Measurements from ENCODE around the gene MRPL2. TPM values are rescaled to one million over a fixed set of nuclear protein-coding genes. Genes with fewer than 3 reads are reported as not detected.
"Not testable (repeated sequence)": the region's sequence is repeated elsewhere in the genome, so short reads cannot be mapped to it uniquely, and the experiment has no call there.

MRPL2 gene
- total RNA-seq, 1 donor from 2014 or later, result 50.2 TPM

DNA sequence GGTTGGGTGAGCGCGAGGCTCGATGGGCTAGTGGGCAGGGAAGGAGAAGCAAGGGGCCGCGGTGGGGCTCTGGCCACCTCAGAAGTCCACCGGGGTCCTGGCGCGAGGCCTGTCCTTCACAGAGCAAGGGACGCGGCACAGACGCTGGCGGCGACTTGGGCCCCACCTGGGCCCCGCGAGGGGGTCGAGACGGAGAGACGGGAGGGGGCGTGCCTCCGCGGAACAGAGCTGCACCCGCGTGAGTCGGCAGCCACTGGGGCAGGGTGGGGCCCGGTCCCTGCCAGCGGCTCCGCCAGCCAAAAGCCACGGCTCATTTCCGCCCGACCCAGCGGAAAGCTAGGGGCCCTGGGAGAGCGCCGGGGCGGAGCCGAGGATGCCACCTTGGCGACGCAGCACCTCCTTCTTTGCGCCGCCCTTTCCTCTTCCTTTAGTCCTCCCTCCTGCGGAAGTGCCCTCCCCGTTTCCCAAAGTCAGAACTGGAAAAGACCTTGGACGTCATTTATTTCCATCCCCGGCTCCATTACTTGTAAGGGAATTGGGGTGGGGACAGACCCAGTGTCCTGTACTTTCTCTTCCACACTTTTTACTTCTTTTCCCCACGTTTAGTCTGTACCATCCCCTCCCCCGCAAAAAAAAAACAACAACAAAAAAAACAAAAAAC lies 5.6 kb downstream of the MRPL2 start, which contains the start of gene CUL7:
TSS of gene CUL7 (minus strand) at position 307 of the 661 bp plus-strand sequence. CDS start 1,063 bp downstream, outside the sequence.
- intact Hi-C loops (cut with micrococcal nuclease), result loop anchor here (1.0 to 10.0 kb wide), 5 partner anchors 39 to 489 kb away; partner anchors contain the start of genes CNPY3, KLHDC3, LRRC73 and POLR1C

DNA sequence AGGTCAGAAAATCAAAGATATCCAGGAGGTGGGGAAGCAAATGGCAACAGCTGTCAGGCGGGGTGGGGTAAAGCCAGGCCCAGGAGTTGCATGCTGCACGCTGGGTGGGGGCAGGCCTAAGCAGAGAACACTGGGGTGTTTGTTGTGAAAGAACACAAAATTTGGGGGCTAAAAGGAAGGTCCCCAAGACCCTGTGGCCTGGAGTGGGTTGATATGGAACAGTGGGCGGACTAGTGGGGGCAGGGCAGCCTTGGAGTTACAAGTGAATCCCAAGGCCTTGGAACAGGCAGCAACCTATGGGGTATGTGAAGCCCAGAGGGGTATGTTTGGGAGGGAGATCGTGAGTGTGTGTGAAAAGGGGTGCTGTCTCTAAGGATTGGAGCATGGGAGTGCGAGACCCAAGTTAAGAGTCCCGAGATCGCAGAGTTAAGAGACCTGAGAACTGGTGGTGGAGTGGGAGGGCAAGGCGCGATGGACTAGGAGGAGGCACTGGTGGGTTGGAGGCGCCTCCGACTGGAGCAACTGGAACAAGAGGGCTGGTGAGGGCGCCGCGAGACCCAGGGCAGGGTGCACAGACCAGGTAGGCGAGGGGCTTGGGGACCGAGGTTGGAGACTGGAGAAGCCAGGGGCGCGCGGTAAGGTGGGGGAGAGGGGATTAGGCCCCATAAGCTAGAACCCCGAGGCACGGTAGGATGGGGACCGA lies 6.2 kb downstream of the MRPL2 start:
- intact Hi-C loops (cut with micrococcal nuclease), result loop anchor here (1.0 to 10.0 kb wide), 5 partner anchors 39 to 488 kb away; partner anchors contain the start of genes CNPY3, KLHDC3, LRRC73 and POLR1C

DNA sequence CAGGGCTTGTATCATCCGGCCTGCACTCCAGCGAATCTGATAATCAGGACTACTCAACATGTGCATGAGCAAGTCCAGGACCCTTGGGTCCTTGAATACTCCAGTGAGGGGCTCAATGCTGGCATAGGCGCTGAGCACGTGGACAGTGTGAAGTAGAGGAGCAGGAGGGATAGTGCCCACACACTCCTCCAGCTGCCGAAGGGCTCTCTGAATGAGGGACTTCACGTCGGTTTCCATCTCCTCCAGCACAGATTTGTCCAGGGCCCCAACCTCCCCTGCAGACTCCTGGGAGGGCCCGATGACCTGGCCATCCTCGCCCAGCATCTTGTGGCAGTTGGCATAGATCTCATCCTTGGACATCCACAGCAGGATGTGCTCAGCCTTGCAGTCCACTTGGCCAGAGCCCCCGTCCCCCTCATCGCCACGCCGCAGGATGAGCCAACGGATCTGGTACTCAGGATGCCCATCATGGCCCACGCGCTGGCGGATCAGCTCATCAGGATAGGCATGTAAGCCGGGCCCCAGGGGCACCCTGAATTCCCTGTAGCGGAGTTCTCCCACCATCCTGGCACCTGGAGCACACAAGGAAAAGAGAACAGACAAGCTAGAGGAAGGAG lies 6.9 kb downstream of the MRPL2 start:
- intact Hi-C loops (cut with micrococcal nuclease), result loop anchor here (2.0 to 10.0 kb wide), 3 partner anchors 68 to 488 kb away; partner anchors contain the start of genes LRRC73, POLR1C, PPP2R5D and UBR2

DNA sequence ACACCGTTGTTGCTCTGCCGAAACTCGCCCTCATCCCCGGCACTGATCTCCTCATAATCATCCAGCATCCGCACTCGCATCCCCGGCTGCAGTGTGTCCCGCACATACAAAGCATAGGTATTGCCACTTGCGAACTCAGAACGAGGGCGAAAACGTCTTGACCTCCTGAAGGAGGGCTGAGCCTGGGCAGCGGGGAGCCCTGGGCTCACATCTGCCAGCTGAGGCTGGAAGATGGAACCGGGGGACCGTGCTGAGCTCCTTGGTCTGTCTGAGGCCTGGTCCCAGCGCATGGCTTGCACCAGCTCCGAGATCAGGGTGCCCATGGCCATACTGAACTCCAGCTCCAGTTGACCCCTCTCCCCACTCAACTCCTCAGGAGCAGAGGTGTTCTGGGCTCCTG lies 8.3 kb downstream of the MRPL2 start:
- intact Hi-C loops (cut with micrococcal nuclease), result loop anchor here (10.0 kb wide), 2 partner anchors 464 to 486 kb away; partner anchors contain the start of genes LRRC73, POLR1C, UBR2 and YIPF3

GRCh38 chr6:43047998-43048397 lies 11.2 kb downstream of the MRPL2 start:
- intact Hi-C loops (cut with micrococcal nuclease), result no loop called here

DNA sequence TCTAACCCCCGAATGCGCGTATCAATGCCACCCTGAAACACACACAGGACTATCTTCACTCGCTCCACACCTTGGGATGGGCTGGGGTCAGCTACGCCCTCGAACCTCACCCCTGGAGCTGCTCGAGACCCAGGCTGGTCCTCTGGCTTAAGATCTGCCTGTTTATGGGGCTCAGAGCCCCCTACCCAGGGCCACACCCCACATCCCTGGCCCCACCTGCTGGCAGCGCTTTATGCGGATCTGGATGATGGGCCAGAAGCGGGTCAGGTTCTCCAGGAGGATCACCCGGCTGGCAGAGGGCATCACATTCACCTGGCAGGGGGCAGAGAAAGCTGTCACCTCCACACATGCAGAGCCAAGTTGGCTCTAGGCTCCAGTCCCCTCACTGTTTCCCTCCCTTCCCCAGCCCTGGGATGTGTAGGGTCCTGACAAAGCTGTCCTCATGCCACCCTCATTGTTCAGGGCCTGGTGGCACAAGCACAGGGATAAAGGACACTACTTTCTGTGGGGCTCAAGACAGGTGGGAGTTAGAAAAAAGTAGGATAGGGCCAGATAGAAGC lies 13.8 kb downstream of the MRPL2 start:
- intact Hi-C loops (cut with micrococcal nuclease), result no loop called here

GRCh38 chr6:43043310-43043709 lies 15.9 kb downstream of the MRPL2 start:
- intact Hi-C loops (cut with micrococcal nuclease), result no loop called here

DNA sequence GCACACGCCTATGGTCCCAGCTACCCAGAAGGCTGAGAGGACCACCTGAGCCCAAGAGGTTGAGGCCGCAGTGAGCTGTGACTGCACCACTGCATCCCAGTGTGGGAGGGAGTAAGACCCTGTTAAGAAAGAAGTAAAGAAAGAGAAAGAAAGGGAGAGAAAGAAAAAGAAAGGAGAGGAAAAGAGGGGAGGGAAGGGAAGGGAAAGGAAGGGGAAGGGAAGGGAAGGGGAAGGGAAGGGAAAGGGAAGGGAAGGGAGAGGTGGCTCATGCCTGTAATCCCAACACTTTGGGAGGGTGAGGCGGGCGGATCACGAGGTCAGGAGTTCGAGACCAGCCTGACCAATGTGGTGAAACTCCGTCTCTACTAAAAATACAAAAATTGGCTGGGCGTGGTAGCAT lies 17.8 kb downstream of the MRPL2 start:
- intact Hi-C loops (cut with micrococcal nuclease), result not testable (repeated sequence)

DNA sequence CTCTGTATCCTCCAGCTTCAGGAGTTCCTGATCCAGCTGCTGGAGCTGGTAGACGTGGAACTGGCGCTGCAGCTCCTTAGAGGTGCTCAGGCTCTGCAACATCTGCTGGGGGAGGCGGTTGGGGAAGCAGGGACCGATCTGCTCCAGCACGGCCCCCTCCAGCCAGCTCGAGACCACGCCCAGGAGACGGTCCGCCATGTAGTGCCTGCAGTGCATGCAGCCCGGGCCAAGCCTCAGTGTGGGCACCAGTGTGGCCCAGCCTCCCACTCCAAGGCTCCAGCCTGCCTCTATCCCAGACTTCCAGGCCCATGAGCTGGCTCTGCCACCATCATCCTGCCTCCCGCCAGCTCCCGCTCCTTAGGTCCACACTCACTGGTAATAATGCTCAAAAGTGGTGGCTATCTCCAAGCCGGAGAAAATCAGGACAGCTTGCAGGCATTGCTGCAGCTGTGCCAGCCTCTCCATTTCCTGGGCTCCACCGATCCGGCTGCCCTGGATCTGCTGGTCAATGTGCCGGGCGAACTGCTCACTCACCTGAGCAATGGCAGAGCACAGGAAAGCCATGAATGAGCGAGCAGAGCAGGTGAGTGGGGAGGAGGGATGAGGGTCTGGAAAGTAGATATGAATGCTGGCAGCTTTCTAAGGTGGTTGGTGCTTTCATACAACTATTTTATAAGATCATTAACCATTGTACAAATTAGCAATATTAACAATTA lies 18.5 kb downstream of the MRPL2 start:
- intact Hi-C loops (cut with micrococcal nuclease), result no loop called here

DNA sequence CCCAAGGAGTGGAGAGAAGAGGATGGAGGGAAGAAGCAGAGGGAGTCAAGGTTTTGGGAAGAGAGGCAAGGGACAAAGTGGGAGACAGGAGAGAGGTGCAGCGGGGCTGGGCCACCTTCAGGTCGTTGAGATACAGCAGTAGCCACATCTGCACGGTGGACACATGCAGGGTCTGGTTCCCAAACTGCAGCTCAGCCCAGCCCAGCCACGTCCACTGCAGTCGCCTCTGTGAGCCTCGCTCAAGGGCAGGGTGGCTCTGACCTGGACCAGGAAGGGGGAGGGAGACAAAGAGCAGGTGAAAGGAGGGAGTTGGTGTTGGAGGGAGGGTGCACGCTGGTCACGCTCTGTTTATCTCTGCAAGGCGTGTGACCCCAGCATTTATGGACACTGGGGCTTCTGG lies 20.5 kb downstream of the MRPL2 start:
- intact Hi-C loops (cut with micrococcal nuclease), result no loop called here

GRCh38 chr6:43037706-43038105 lies 21.5 kb downstream of the MRPL2 start:
- intact Hi-C loops (cut with micrococcal nuclease), result no loop called here

DNA sequence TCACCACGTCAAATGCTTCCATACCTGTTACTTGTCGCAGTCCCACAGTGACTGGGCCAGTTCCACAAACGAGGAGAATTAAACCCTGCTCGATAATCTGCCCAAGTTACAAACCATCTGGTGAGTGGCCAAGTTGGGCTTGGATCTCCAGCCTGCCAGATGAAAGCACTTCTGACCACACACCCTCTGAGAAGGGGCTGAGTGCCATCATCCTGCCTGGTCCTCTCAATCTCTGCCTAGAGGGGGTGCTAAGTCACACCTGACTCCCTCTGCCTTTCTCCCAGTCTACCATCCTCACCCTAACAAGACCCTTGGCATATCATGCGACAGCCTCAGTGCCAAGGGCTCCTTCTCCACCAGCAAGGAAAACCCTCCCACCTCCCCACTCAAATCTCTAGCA lies 22.0 kb downstream of the MRPL2 start:
- intact Hi-C loops (cut with micrococcal nuclease), result no loop called here

DNA sequence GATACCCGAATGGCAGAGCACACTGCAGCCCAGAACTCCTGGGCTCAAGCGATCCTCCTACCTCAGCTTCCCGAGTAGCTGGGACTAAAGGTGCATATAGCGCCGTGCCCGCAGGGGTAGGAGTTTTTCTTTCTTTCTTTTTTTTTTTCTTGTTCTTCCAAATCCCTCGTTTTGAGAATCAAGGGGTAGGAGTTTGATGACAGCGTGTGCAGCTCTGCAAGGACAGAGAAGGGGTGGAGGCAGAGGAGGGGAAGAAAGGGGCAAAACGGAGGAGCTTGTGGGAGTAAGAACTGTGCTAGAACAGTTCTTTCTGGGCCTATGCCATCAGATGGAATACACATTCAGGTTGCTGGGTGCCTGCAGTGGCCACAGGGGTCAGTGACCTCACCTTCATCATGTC lies 22.5 kb downstream of the MRPL2 start:
- intact Hi-C loops (cut with micrococcal nuclease), result no loop called here

GRCh38 chr6:43035495-43036194 lies 23.6 kb downstream of the MRPL2 start:
- intact Hi-C loops (cut with micrococcal nuclease), result no loop called here

GRCh38 chr6:43034190-43034525 lies 25.1 kb downstream of the MRPL2 start:
- intact Hi-C loops (cut with micrococcal nuclease), result no loop called here

DNA sequence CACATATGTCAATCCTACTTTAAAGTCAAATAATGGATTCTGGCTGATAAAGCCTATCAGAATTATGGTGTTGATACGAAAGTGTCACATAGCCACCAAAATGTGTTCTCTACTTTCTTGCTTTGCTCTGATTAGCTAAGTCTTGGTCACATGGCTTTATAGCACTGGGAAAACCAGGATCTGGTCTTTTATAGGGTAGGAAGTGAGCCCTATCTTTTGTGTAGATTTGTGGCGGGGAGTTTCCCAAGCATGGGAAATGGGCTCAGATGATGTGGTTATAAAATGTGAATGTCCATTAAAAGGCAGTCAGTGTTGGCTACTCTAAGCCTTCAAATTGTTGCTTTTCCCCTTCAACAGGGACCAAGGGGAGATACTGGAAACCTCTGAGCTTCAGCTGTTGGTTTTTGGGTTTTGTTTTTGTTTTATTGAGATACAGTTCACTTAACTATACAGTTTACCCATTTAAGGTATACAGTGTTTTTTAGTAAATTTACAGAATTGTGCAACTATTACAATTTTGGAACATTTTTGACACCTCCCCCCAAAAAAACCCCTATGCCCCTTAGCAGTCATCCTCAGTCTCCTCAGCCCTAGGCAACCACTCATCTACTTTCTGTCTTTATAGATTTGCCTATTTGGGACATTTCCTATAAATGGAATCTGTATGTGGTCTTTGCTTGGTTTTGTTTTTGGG lies 25.6 kb downstream of the MRPL2 start:
- intact Hi-C loops (cut with micrococcal nuclease), result no loop called here

- intact Hi-C loops (cut with micrococcal nuclease), result no loop called here
These were observed 26.9 kb downstream of the MRPL2 start for GRCh38 chr6:43032326-43032725.

DNA sequence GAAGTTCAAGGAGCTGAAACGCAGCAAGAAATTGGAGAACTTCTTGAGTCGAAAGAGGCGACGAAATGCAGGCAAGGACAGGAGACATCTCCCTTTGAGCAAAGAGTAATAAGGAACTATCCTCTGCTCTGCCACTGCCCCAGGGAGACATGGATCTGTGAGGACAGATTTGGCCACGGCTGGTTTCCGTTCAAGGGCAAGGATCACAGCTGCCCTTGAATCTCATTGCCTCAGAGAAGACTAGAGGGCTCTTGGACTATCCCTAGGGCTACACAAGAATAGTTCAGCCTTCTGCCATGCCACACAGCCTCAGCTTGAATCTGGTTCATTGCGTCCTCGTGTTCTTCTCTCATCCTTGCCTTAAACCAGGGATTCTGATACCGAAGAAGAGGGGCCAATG lies 30.1 kb downstream of the MRPL2 start:
- intact Hi-C loops (cut with micrococcal nuclease), result no loop called here

DNA sequence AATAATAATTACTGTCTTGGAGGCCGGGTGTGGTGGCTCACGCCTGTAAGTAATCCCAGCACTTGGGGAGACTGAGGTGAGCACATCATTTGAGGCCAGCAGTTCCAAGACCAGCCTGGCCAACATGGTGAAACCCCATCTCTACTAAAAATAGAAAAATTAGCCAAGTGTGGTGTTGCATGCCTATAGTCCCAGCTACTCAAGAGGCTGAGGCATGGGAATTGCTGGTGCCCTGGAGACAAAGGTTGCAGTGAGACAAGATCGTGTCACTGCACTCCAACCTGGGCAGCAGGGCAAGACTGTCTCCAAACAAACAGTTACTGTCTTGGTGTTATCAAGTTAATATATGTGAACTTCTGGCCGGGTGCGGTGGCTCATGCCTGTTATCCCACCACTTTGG lies 32.9 kb downstream of the MRPL2 start:
- intact Hi-C loops (cut with micrococcal nuclease), result no loop called here

DNA sequence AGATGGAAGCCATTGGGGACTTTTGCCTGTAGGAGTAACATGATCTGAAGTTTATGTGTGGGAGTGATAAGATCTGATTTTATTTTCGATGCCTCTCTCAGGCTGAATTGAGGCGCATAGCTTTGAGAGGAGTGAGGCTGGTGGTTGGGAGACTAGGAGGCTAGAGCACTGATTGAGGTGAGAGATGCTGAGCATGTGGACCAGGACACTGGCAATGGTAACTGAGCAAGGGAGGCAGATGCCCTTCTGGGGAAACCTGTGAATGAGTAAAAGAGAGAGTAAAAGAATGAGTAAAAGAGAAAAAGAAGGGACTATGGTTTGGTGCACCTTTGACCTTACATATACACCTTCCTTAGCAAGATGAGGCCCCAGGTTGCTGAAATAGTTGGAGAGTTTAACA lies 34.8 kb downstream of the MRPL2 start:
- intact Hi-C loops (cut with micrococcal nuclease), result no loop called here

Measured in T-helper 2 cell treated with Interferon-gamma antibody and Interleukin-4, amounts not matched to agents 100 ng/mL and 5 ng/mL, for 36 hours (primary cell).